ENCODE results near the gene ARL15.

GRCh38 chr5:54278979-54279717 lies 31.2 kb downstream of the ARL15 start:
- TF ChIP-seq CTCF (IDR thresholded peaks at IDR 0.05) (no peak), POLR2AphosphoS5 (IDR thresholded peaks at IDR 0.05) (no peak)

Data from breast epithelium (tissue), 3 donors.